Fibroblast of upper back skin (primary cell): Measurements from ENCODE around the gene OPHN1.
"Not testable (repeated sequence)": the region's sequence is repeated elsewhere in the genome, so short reads cannot be mapped to it uniquely, and the experiment has no call there.

ENCODE experiments used
- DNase-seq: peaks from one replicate; pipeline ENCODE4 v3.0.0-alpha.2; 2013

OPHN1 gene

DNA sequence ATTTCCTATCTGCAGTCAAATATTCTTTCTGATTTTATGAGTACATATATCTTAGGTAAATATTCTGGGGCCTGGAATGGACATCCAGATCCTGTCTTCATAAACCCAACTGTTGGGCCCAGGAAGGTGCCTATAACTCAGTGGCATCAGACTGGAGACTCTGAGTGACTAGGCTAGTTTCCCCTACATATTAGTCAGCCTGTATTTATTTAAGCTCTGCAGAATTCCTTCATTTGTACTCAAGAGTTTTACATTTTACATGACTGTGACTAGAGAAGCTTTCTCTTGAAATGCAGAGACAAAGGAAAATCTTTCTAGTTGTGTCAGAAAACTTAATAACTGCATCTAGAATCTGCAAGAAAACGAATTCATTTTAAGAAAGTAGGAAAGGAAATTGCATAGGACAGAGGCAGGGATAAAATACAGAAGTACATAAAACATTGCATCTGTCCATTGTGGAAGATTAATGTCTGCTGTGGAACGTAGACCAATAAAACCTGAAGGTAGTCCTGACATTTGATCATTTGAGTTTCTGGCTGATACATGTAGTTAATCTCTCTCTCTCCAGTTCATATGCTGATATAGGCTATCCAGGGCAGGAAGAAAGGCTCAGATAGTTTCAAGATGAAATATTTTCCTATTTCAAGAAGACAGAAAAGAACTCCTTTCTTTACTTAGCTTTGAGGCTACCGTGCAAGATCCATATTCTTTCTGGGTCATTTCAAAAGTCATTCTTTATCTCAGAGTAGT lies 78.2 kb downstream of the OPHN1 start:
- no peak for DNase-seq

- DNase-seq, result no peak
These were observed 88.3 kb downstream of the OPHN1 start for GRCh38 chrX:68345025-68345424.

- no peak for DNase-seq
These were observed 89.7 kb downstream of the OPHN1 start for GRCh38 chrX:68343551-68343950.

DNA sequence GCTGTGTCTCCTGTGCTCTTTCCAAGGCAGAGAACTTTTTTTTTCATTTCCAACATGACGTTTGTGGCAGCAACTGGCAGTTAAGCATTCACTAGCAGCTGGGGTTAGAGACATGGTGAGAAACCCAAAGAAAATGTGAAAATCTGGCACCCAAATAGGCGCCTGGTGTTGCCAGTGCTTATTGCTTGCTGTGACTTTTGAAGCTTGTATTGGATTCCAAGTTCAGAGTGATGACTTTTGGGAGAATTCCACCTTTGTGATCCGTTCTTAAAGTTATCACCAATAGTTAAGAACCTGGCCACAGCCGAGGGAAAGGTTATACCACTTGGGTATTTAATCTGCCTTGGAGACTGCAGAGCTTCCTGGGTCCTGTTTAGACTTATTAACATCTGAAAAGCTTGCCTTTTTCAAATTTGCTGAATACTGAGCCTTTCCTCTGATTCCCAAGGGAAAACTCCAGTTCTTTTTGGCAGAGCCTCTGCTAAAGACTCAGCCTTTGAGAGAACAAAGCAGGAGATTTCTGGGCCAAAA lies 101.0 kb downstream of the OPHN1 start:
- DNase-seq, result no peak

DNA sequence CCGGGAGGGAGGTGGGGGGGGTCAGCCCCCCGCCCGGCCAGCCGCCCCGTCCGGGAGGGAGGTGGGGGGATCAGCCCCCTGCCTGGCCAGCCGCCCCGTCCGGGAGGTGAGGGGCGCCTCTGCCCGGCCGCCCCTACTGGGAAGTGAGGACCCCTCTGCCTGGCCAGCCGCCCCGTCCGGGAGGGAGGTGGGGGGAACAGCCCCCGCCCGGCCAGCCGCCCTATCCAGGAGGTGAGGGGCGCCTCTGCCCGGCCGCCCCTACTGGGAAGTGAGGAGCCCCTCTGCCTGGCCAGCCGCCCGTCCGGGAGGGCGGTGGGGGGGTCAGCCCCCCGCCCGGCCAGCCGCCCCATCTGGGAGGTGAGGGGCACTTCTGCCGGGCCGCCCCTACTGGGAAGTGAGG lies 106.5 kb downstream of the OPHN1 start:
- DNase-seq, result not testable (repeated sequence)

DNA sequence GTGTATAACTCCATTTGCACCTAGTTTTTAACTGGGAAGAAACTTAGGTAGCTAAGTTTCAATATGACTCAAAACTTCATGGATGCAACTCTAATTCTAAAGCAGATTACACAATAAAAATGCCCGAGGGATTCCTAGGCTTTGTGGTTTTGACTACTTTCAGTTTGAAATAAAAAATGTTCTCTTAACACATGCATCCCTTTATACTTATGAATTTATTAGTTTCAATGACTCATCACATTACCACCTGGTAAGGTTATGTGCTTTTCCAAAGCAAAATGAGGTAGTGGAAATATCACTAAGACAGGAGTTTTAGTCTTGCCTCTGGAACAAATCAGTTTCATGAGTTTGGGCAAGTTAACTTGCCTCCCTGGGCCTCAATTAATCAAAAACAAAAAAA lies 125.5 kb downstream of the OPHN1 start:
- DNase-seq, result peak; percentile 86

DNA sequence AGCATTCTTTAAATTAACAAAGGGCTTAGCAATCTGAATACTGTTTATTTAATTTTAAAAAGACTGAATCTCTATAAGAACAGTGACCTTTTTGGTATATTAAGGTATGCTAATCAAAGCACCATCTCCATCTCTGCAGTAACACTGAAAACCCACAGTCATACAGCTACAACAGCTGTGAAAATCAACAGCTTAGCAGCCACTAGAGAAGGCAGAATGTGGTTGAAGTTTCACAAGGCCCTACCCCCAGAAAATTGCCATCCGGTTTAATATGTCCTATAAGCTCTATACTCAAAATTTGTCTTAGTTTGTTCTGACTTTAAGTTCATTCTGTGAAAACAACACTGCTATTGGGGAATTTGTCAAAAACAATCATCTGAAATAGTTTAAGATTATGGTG lies 128.7 kb downstream of the OPHN1 start:
- DNase-seq, result no peak

DNA sequence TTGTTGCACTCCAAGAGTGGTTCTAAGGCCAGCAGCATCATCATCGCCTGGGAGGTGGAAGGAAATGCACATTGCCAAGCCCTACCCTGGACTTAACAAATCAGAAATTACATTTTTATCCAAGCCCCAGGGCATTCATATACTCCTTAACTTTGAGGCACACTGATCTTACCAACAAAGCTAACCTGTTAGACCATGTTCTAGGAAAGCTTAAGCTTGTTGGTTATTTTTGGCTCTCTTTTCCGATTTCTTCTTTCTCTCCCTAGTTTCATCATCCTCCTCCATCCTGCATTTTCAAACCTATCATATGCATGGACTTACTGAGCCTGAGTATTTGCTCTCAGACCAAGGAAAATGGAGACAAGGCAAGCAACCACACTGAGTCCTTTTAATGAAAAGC lies 133.4 kb downstream of the OPHN1 start:
- DNase-seq, result peak; percentile 41

- DNase-seq, result no peak
These were observed 140.8 kb downstream of the OPHN1 start for GRCh38 chrX:68292471-68292870.

DNA sequence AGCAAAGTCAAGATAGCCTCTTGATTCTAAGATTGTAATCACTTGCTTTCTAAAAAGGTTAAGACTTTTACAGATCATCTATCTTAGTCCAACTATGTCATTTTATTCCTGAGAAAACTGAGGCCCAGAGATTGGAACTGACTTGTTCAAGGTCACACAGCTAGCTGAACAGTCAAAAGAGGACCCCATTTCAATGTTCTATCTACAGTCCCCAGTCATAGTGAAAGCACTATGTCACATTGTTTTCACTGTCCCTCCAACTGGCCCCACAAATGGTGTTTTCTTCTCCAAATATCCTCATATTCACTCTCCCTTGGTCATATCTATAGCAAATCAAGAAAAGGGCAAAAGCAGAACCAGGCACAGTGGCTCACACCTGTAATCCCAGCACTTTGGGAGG lies 145.2 kb downstream of the OPHN1 start:
- DNase-seq, result no peak

DNA sequence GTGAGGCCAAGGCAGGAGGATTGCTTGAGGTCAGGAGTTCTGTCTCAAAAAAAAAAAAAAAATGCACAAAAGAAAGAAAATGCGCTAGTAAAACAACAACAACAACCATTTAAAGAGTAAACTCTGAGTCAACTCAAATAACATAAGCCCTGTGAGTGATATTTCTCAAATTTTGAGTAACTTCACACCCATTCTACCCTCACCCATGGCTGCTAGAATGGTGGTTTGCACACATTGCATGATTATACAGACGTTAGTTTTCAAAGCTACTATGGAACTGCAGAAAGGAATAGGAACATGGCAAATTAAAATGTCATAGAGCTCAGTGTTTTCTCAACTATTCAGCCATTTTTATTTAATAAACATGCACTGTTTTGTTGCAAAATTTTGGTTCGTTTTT lies 145.9 kb downstream of the OPHN1 start:
- DNase-seq, result no peak

DNA sequence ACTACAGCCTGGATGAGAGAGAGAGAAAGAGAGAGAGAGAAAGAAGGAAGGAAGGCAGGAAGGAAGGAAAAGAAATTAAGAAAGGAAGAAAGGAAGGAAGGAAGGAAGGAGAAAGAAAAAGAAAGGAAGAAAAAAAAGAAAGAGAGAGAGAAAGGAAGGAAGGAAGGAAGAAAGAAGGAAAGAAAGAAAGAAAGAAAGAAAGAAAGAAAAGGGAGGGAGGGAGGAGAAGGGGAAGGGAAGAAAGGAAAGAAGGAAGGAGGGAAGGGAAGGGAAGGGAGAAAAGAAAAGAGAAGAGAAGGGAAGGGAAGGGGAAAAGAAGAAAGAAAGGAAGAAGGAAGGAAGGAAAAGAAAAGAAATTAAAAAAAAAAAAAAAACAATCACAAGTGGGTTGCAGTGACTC lies 146.3 kb downstream of the OPHN1 start:
- no peak for DNase-seq

GRCh38 chrX:68286076-68286475 lies 147.2 kb downstream of the OPHN1 start:
- no peak for DNase-seq

DNA sequence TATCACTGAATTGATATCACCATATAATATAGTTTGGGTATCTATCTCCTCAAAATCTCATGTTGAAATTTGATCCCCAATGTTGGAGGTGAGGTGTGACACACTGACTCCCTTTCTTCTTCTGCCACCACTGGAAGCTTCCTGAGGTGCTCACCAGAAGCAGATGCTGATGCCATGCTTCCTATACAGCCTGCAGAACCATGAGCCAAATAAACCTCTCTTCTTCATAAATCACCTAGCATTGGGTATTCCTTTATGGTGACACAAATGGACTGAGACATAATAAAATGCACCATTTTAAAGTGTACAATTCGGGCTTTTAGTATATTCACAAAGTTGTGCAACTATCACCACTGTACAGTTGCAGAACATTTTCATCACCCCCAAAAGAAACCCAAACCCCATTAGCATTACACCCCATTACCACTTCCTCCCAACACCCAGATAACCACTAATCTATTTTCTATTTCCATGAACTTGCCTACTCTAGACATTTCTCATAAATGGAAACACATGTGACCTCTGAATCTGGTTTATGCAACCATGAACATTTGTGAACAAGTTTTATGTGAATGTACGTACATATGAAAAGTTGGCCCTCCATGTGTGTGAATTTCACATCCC lies 148.9 kb downstream of the OPHN1 start:
- DNase-seq, result no peak

GRCh38 chrX:68273887-68274286 lies 159.4 kb downstream of the OPHN1 start:
- peak; percentile 11 for DNase-seq

DNA sequence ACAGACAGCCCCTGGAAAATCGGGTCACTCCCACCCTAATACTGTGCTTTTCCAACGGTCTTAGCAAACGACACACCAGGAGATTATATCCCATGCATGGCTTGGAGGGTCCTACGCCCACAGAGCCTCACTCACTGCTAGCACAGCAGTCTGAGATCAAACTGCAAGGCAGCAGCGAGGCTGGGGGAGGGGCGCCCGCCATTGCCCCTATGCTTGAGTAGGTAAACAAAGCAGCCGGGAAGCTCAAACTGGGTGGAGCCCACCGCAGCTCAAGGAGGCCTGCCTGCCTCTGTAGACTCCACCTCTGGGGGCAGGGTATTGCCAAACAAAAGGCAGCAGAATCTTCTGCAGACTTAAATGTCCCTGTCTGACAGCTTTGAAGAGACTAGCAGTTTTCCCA lies 168.5 kb downstream of the OPHN1 start:
- DNase-seq, result not testable (repeated sequence)

DNA sequence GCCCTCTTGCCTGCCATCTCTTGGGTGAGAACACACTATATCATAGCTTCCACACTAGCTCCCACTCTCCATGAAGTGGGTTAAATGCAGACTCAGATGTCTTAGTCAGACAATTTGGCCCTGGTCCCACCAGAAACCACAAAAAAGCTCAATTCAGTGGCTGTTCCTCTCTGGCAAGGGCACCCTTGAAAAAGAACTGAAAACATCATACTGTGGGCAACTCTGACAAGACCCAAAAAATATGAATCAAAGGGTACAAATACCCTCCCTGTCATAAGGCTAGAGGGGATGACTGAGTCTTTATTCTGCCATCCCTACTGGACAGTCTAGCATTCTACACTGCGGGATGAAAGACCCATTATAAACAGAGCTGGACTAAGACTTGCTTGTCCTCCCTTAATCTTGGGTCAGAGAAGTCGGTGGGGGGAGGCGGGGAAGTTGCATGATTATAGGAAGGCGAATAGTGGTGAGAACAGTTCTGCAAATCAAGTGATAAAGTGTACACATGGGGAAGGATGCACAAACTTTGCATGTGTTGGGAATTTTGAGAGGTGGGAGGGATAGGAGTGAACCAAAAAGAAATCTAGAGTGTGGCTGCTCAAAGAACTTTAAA lies 172.1 kb downstream of the OPHN1 start:
- peak; percentile 21 for DNase-seq

DNA sequence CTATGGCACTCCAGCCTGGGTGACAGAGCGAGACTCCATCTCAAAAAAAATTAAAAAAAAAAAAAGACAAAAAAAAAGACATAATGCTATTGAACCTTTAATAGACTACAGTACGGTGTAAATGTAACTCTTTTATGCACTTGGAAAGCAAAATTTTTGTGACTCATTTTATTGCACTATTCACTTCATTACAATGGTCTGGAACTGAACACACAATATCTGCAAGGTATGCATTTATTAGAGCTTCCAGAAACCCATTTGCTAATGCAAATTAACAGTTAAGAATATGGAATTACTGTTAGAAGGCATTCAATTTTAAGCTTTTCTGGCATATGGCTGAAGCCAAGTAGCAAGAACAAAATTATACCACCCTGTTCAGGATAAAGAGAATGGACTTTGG lies 176.3 kb downstream of the OPHN1 start:
- DNase-seq, result no peak

GRCh38 chrX:68254738-68255645 lies 178.3 kb downstream of the OPHN1 start:
- DNase-seq, result no peak

DNA sequence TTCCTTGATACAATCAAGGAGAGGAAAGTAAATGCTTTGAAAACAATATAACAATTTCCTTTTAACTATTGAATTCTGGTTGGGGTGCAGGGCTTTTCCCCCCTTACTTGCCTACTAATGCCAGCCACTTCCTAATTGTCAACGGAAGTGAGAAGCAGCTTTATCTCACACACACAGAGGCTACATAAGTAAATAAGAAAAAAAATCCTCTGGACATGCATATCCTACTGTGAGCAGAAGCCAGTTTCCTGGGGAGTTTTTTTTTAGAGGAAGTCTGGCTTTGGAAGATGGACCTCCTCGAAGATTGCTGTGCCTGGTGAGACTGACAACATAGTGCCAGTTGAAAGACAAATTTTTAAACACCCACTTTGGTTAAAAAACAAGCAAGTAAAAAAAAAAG lies 180.6 kb downstream of the OPHN1 start:
- DNase-seq, result no peak

GRCh38 chrX:68249903-68250302 lies 183.4 kb downstream of the OPHN1 start:
- DNase-seq, result no peak

GRCh38 chrX:68249401-68249831 lies 183.9 kb downstream of the OPHN1 start:
- no peak for DNase-seq

GRCh38 chrX:68238568-68238967 lies 194.7 kb downstream of the OPHN1 start:
- DNase-seq, result no peak
